GM21737 (cell line): ENCODE data around the gene KIAA1755.

Experiments
- ATAC-seq: cut with Tn5 transposase; IDR thresholded peaks from one replicate; pipeline ENCODE4 v1.9.1; 2021; ENCODE audit warnings: mild to moderate bottlenecking, moderate library complexity; ENCODE audit not compliant: unreplicated experiment

Gene KIAA1755

DNA sequence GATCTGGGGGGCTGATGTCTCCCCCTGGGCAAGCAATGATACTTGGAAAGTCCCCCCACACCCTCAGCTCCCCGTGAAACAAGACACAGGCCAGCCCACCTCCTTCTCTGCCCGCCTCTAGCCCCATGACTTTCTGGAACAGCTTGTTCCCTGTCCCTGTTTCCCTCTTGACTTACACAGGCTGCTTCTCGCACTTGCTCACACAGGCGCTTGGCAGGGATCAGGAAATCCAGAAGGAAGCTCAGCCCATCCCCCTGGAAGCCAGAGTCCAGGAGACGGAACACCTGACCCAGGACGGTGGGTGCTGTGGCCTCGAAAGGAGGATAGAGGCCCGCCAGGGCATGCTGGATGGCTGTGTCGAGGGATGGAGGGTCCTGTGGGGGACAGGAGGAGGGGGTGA lies 14.8 kb downstream of the KIAA1755 start:
- no peak for ATAC-seq

DNA sequence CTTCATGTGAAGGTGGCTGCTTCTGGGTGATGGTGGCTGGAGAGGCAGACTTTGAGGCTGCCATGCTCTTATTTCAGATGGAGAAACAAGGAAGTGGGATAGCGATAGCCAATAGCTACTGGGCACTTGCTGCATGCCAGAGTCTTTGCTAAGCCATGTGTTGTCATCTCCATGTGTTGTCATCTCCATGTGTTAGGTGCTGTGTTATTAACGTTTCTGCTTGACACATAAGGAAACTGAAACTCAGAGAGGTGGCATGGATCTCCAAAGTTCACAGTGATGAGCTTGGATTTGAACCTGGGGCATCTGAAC lies 16.9 kb downstream of the KIAA1755 start:
- no peak for ATAC-seq

DNA sequence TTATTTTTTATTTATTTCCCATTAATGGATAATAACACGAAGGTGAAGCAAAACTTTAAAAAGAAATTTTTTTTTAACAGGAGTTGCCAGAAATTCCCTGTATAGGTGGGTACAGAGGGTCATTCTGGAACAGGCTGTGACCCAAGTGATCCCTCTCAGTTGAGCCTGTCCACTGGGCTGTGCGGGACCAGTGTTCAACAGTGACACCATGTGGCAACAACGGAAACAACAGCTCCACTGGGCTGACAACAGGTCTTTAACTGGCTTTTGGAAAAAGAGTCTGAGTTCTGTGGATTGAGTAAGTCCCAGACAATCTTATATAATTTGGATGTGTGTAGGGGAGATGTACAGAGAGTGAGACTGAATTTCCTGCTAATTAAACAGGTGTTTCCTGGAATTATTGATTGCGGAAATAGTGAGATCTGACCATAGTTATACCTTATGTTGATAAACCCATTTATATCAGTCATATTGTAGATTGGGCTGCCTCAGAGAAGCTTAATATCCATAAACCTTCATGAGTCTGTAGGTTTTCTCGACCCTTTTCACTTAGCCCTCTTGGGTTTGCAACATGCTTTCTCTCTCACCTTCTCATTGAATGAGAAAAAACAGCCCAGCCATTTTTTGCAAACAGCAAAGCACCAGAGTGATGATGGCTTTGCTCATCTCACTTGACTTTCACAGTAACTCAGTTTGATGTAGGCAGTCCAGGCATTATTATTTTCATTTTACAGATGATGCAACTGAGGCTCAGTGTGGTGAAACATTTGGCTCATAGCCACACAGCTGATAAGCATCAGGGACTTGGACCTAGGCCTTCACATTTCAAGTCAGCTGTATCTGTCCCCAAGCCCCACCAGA lies 17.5 kb downstream of the KIAA1755 start:
- ATAC-seq, result no peak

DNA sequence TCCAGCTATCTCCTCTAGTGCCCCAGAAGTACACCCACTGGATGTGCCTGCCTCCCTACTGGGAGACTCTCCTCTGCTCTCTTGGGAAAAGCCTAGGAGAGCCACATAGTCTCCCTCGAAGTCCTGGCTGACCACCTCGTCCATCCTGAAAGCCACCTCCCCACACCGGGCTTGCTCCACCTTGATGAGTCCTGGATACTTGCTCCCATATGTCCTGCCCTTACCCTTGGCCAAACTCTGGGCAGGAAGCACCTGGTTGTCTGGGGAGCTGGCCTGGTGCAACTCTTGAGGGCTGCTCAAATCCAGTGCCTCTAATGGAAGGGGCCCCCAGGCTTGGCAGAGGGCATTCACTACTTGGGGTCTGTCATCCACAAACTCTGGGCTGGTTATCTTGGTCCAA lies 19.3 kb downstream of the KIAA1755 start:
- ATAC-seq, result no peak

DNA sequence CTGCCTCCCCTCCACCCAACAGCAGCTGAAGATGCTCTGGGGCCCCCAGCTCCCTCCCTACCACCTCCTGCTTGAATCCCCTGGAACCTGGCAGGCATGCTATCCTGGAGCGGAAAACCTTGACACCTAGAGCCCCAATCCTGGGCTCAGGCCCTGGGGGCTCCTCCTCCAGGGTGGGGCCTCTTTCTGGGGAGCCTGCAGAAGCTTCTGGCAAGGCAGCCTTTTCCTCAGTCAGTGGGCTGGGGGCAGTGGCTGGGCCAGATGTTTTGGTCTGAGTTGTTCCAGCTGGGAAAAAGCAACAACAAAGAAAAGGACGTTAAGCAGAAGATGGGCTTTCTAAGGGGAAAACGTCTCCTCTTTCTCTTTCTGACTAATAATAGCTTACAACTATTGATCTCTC lies 21.1 kb downstream of the KIAA1755 start:
- no peak for ATAC-seq

DNA sequence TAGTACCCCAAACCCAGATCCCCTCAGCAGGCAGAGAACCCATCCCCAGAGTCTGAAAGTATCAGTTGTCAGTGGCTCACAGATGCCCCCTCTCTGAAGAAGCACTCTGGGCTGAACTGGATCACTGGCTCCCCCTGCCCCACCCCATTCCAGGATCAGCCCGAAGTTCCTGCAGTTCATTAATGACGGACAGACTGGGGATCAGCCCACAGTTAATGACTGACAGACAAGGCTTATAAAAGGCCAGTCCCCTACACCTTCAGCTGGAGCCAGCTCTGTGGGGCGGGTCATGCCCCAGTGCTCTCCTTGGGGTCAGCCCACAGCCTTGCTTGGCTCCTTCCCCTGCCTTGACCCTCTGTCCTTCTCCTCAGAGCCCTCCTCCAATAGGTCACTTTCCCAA lies 21.7 kb downstream of the KIAA1755 start:
- ATAC-seq, result no peak

DNA sequence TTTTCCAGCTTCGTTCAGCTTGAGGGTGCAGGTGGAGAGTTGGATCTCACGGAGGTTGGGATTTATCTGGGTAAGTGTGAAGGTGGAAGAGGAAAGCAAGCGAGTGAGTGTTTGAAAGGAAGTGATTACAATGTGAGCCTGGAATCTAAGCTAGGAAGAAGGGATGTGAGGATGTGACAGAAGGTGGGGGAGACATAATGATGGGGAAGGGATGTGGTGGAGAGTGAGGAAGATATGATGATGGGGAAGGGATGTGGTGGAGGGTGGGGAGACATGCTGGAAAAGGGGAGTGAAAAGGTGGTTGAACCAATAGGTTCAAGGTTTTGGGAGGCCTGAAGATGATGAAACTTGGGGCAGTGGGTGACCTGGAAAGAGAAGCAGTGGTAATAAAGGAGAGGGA lies 23.2 kb downstream of the KIAA1755 start:
- no peak for ATAC-seq

DNA sequence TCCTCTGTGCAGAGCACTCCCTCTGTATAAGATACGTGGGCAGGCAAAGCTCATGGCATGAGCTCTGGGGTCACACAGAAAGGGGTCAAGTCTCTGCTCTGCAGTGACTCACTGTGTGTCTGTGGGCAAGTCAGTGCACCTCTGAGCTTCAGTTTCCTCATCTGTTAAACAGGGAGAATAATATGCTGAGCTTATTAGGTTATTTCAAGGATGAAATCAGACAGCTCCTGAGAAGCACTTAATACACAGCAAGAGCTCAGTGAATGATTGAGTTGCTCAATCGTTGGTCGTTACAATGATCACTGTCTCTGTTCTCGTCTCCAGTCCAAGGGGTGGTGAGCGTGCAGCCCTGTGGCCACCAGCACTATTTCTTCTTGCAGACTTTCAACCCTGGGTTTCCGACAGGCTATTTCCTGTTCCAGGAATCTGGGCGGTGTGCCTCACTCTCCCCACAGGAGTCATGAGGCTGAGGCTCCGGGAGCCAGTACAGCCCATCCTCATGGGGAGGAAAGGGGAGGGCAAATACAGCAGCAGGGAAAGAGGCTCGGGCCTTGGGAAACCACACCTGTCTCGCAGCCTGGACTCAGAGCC lies 28.9 kb downstream of the KIAA1755 start:
- no peak for ATAC-seq

DNA sequence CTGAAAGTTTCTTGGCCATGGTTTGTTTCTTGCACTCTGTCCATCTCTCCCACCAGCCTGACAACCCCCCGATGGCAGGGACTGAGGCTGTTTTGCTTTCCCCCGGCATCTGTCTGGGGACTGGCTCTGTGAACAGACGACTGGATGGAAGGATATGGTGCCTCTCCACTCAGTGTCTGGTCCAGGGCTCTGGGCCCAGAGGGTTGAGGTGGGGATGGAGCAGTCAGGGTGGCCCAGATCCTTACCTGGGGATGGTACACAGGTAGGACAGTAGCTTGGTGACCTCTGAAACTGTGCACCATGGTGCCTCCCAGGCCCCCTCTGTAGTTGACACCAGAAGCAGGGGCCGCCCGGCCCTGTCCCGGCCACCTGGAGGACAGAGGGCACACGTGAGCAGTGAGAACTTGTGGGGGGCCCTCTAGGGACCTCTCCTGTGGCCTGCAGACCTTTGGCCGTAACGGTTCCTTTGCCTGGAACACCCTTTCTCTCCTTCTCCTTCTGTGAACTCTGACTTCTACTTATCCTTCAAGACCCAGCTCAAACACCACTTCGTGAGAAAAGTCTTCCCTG lies 29.5 kb downstream of the KIAA1755 start:
- no peak for ATAC-seq

DNA sequence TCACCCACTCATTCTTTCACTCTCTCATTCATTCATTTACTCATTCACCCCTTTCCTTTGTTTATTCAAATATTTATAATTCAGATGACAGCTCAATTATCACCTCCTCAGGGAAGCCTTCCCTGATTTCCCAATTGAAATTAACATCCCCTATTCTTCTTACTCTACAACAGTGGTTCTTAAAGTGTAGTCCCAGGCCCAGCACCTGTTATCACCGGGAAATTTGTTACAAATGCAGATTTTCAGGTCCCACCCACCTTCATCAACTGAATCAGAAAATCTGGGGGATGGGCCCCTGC lies 30.3 kb downstream of the KIAA1755 start:
- ATAC-seq, result no peak

DNA sequence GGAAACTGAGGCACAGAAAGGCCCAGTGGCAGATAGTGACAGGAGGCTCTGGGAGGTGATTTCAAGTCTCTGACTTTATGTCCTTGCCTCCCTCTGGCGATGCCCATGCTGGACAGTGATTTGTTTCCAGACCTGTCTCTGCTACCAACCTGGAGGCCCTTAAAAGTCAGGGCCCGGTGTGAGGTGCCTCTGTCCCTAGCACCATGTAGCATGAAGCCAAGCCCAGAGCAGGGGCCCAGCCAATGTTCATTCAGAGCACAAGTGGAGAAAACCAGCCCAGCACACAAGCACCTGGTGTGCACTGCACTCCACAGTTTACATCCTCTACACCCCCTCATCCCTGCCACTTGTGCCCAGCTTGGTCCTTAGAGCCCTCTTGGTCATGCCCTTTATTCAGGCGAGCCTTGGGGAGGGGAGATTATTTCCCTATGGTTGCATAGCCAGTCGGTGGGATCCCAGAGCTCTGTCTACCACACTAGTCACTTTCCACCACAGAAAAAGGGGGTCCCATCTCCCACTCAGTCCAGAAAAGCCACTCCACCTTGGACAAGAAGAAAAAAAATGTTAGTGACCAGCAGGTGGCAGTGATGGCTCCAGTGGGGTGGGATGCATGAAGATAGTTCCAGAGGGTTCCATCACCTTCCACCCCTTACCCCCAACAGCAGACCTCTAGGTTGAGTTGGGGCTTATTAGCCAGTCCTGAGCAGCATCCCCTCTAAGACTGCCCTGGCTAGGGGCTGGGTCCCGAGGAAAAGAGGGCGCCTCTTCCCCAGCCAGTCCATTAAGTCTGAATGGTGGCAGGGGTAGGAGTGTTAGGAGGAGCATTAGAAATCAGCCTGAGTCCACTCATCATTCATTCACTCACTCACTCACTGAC lies 30.9 kb downstream of the KIAA1755 start:
- no peak for ATAC-seq

DNA sequence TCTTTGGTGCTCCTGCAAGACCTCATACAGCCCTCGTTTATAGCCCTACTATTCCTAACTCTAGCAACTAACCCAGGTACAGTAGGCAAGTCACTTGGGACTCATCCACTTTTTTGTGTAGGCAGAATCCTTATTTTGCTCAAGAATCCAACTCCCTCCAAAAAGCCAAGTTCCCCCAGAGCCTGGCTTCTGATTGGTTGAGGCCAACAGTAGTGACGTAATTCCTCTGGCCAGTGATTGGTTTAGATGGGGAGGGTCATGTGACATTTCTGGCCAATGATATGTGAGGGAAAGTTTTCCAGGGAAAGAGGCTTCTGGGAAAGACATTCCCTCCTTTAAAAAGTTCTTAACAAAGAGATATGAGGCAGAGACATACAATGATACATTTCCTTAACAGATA lies 32.1 kb downstream of the KIAA1755 start:
- no peak for ATAC-seq

DNA sequence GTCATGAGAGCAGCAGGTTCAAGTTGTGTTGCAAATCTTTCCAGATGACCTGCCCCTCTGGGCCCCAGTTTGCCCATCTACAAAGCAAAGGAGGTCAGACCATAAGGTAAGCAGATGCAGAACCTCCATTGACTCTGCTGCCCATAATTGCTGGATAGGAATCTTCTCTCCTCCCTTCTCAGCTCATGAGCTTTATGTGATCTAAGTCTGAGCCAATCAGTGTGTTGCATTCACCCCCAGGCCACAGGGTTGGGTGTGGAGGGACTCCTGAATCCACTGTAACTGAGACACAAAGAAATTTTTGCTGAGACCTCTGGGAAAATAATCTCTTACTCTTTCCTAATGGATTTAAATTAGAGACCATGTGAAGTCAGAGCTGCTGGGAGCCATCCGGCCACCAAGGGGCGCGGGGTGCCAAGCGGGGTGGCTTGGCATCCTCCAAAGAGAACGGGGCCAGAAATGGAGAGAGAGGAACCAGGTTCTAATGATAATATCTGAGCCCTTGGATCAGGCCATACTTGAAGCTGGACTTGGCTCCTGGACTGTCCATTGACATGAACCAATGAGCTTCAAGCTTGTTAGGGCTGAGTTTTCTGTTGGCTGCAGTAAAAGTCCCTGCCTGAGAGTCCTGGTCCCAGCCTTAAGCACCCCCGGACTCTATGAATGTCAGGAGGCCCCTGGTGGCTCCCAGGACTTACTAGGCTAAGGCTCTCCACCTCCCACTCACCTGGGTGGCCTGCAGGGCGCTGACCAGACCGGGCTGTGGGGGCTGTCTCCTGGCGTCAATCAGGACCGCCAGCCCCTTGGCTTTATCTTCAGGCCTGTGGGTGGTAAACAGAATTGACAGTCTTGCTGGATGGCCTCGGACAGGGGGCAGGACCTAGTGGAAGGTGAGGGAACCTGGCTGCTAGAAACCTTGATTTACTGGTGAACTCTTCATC lies 32.8 kb downstream of the KIAA1755 start:
- ATAC-seq, result no peak

DNA sequence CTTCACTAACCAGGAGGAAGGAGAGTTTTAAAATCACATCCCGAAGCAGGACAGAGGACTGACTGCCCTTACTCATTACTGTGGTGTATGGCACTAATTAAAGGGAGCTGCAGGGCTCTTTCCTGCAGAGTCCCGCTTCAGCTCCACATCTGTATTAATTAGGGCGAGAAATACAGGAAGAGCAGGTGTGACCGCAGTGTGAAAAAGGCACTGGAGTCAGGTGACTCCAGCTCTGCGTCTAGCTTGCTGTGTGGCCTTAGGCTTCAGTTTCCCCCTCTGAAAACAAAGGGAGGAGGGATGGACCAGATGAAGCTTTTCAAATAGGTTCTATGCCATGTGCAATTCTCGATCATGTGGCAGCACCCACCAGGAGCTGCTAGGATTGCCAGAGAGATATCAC lies 34.0 kb downstream of the KIAA1755 start:
- ATAC-seq, result no peak

DNA sequence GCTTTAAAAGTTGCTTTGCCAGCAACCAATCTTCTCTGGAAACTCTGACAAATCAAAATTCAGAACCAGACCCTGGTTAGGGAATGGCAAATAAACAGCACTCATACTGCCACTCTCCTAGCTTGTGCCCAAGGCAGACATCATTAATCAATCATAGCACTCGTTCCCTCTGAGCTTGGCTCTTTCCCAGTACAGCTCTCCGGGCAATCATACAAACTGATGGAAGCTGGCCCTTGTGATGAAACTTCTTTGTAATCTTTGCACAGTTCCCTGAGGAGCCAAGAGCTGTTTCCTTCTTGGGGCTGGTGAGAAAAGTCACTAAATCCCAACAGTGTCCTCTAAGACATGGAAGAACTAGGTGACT lies 34.7 kb downstream of the KIAA1755 start:
- ATAC-seq, result no peak

DNA sequence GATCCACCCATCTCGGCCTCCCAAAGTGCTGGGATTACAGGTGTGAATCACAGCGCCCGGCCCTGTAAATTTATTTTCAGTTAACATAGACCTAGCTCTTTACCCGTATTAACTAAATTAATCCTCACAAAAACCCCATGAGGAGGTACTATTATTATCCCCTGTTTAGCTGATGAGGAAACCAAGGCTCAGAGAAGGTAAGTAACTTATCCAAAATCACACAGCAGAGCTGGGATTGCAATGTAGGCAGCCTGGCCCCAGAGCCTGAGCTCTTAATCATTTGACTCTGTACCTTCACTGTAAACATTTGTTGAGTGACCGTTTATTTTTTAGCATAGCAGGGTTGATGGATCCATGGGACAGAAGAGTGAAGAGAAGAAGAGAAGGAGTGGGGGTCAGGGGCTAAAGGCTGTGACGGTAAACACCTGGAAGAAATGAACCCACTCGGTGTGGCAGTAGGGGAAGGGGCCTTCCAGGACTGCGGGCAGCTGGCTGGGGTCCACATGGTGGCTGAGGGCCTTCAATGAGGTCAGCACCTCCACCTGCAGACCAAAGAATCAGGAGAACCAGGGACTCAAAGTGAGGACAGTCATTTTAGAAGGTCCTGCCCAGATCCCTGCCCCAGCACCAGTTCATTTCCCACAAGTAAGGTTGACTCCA lies 35.2 kb downstream of the KIAA1755 start:
- ATAC-seq, result no peak

DNA sequence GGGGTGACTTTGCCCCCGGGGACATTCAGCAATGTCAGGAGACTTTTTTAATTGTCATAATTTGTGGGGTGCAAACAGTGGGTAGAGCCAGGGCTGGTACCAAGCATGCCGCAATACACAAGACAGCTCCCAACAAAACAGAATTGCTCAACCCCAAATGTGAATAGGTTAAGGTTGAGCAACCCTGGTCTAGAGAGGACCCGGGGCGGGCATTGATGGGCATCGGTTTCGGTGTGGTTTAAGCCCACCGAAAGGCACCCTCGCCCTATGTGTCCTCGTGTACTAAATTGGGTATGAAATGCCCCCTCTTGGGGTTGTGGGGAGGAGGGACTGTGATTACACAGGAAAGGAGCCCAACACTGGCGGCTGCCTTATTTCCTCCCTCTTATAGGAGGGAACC lies 36.0 kb downstream of the KIAA1755 start:
- ATAC-seq, result no peak

DNA sequence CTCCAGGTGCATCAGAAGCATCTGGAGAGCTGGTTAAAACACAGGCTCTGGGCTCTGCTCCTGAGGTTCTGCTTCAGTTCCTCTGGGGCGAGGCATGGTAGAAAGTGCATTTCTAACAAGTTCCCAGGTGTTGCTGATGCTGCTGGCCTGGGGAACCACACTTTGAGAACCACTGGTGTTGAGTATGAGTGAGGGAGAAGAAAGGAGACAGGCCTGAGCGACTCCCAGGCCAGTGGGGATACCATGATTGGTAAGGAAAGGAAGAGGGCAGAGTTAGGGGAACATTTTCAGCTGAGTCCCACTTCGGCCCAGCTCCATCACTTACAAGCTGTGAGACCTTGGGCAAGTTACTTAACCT lies 36.8 kb downstream of the KIAA1755 start:
- ATAC-seq, result no peak

DNA sequence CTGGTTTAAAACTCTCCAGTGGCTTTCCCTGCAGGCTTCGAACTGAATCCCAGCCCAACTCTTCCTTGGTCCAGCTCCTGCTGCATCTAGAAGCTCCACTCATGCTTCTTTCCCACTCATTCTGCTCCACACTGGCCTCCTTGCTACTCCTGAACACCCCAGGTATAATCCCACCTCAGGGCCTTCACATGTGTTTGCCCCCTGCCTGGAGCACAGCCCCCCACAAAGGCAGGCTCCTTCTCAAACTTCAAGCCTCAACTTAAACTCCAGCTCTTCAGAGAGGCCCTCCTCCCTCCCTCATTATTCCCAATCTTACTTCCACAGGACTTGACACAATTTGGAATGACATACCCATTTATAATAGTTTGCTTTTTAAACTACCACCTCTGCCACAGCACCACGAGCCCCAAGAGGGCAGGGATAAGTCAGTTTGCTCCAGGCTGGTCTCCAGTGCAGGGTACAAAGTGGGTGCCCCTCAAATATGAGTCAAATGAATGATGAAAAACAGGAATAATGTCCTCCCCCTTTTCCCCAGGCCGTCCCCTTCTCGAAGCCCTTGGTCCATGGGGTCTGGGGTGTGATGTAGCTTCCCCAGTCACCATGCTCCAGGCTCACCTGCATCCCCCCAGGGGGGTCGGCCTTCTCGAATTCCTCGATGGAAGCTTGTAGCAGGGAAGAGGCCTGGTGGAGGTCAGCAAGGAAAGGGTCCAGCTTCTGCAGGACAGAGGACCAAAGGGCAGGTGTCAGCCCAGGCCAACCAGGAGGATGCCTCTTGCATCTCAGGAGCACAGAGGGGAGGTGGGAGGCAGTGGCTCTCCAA lies 37.4 kb downstream of the KIAA1755 start:
- ATAC-seq, result no peak
